Stimulated activated CD8-positive, alpha-beta memory T cell treated with anti-CD3 and anti-CD28 coated beads, Interleukin-2, amount 100 ng/mL, for 48 hours (primary cell): Measurements from ENCODE around the gene CDS1.
"Not testable (repeated sequence)": the region's sequence is repeated elsewhere in the genome, so short reads cannot be mapped to it uniquely, and the experiment has no call there.

Source experiments
- DNase-seq, 2 donors: peaks; one replicate each; pipeline ENCODE4 v3.0.0-alpha.2; 2020; ENCODE audit warnings: low read depth in 2 of 2

CDS1 gene

GRCh38 chr4:84673475-84674240 lies 90.7 kb downstream of the CDS1 start:
- no peak for DNase-seq

DNA sequence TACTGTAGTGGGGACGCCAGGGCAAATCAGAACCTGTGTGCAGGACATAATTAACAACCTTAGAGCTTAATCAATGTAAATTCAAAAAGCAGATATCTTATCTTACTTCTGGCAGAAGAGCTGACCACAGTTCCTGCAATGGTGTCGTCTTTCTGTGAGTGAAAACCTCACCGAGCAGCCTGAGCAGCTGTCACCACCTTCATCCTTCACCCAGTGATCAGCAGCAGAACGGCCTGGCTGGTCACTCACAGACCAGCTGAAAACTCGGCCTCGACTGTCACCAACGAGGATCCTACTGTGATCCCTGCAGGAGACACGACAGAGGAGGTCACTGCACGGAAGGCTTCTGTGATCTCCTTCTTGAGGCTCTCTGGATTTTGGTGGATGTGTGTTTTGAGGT lies 94.2 kb downstream of the CDS1 start:
- DNase-seq: no peak

DNA sequence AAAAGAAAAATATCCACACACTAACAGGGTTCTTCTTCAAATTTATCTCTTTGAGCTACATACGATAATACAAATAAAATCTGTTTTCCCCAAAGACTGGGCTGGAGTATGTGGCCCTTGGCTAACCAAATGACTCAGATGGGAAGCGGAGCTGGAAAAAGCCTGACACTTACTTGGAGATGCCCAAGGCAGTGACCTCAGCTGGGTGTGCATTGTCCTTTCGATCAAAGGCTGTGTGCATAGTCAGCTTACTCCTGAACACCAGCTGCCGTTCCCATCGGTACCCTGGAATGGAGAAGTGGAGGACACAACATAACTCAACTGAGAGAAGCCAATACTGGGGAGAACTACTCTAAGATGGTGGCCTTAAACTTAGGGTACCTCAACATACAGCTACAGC lies 95.1 kb downstream of the CDS1 start:
- no peak for DNase-seq

DNA sequence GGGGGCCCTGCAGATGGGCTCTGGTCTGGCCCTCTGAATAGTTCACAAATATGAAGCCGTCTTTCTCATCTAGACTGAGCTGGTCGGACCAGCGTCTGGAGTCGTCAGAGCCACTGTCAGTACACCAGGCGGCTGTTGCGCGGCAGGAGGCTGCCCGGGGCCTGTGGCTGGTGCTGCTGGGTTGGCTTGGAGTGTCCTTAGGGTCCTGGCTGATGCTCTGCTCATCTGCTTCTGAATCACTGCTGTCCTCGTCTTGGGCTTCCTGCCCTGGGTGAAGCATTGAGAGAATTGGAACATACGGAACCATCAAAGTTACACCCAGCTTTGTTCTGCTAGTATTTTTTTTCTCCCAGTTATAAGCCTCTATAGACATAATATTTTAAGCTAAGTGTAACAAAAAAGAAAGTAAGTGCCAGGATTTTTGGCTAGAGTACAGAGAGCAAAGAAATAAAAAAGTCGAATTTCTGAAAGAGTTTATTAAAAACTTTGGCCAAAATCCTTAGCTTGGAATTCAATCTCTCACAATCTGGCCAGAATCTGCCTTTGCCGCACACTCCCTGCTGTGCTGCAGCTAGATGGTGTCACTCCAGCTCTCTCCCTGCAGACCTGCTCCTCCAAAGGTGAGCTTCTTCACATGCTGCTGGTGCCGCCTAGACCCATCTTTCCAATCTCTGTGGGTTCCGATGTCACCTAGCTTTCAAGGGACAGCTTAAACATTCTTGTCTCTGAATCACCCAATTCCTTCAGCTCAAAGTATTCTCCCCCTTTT lies 96.2 kb downstream of the CDS1 start:
- DNase-seq: no peak

- no peak for DNase-seq
These were observed 98.0 kb downstream of the CDS1 start for GRCh38 chr4:84680956-84681355.

DNA sequence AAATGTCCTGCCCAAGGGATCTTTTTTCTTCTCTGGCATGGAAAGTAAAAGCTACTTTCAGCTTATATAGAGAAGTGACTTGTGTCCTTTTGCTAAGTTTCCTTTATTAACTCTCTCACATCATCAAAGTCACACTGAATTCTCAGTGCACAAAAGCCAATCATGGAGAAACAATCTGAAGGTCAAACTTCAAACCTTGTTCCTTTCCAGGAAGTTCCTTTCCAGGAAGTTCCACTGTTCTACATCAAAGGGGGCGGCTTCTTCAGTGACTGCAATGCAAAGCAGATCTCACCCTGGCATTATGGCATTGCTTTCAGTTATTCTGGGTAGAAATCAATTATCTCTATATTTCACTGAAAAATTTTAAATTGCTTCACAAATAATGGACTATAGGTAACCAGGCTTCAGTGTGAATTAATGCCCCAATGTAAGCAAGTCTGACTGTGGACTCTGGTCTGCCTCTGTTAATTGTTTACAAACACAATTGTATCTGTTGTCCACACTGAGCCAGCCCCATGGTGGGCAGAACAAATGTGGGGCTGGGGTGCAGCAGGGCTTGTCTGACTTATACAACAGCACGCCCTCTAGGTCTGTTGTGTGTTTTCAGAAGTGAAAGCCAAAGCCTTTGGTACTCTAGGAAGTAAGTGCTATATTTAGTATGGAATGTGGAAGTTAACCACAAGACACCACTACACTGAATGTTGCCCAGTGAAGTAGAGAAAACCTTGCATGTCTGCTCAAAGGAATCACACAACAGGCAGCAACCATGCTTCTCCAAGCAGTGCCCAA lies 98.8 kb downstream of the CDS1 start:
- DNase-seq: no peak

DNA sequence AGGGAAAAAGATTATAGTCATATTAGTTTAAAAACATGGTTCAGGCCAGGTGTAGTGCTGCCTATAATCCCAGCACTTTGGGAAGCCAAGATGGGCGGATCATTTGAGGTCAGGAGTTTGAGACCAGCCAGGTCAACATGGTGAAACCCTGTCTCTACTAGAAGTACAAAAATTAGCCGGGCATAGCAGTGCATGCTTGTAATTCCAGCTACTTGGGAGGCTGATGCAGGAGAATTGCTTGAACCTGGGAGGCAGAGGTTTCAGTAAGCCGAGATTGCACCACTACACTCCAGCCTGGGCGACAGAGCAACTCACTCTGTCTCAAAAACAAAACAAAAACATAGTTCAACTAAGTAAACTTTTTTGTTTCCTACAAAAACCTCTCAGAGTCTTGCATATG lies 99.7 kb downstream of the CDS1 start:
- DNase-seq: not testable (repeated sequence)

DNA sequence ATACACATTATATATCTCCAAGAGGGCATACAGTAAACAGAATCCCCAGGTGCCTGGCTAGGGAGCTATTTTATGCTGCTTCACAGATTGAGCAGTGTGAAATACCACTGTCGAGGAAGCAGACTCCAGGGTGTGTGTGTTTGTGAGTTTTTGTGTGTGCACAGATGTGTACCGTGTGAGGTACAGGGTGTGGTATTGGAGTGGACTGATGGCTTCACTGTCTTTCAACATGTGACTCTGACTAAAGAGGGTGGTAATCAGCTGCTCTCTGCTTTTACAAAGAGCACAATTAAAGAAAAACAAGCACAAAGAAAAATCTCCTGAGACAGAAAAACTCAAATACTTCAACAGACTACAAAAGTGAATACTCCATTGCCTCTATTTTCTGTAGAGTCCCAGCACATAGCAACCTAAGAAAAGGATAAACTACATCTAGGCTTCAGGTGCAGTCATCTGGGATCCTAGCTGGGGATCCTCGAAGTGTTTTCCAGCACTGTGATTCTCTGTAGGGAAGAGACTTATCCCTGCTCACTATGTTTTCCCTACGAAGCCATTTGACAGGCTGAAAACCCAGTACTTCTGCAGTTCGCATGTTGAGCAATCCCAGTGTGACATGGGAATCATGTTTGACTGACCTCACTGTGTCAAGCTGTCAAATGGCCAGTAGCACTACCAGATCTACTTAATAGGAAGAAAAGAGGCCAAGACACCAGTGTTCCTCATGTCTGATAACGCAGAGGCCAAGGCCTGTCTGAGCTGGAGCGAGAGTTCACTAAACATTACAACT lies 100.3 kb downstream of the CDS1 start:
- DNase-seq: no peak

DNA sequence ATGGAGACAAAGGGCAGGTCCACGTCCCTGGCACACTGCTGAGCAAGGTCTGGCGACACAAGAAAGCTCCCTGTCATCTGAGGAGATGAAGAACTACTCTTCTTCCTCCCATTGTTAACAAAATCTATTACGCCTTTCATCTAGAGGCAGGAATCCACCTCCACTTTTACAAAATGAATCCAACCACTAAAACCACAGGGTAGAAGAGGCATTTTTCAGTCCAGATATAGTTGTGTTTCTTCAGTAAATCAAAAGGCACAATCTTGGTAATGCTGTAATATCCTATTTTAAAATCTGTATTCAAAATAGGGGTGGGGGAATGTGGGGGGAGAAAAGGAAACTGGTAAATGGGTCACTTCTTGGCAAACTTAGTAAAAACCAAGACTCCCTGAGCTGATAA lies 101.4 kb downstream of the CDS1 start:
- no peak for DNase-seq

GRCh38 chr4:84685105-84685504 lies 102.2 kb downstream of the CDS1 start:
- no peak for DNase-seq

GRCh38 chr4:84688605-84689004 lies 105.7 kb downstream of the CDS1 start:
- DNase-seq: no peak

- DNase-seq: no peak
These were observed 106.3 kb downstream of the CDS1 start for GRCh38 chr4:84689197-84689596.

- DNase-seq: no peak
These were observed 107.6 kb downstream of the CDS1 start for GRCh38 chr4:84690481-84690880.

DNA sequence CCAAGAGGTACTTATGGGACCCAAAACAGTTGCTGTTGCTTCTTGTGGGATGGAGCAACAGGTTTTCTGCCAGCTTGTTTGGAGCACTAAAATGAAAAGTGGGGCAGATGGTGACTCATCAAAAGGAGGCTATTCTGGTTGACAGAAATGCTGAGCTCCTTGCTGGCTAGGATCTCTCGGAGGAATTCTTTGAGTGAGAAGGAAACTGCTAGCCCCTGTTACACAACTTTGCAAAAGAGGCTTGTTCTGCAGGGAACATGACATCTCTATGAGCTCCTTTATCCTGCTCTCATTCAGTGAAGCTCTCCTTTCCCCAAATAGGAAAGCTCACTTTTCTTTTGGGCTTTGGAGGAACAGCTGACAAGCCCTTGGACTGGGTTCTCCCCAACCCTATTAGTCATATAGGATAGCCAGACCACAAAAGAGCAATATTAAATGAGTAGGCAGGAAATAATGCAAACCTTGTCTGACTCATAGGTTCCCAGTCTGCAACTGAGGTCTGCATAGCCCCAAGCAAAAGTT lies 108.3 kb downstream of the CDS1 start:
- DNase-seq: no peak

- no peak for DNase-seq
These were observed 108.9 kb downstream of the CDS1 start for GRCh38 chr4:84691800-84692199.

GRCh38 chr4:84697159-84697558 lies 114.2 kb downstream of the CDS1 start:
- DNase-seq: no peak

- DNase-seq: no peak
These were observed 114.8 kb downstream of the CDS1 start for GRCh38 chr4:84697615-84698201.

- DNase-seq: no peak
These were observed 116.2 kb downstream of the CDS1 start for GRCh38 chr4:84699001-84699671.
